Sigmoid colon (tissue), 3 donors: ENCODE data around the gene AKAP9.

Experiments
- CTCF ChIP-seq, 4 experiments: fragments of 450-650 bp in 3 of 4; fragments of 200-600 bp in 1 of 4; IDR thresholded peaks; one replicate each; pipeline ENCODE4 v1.5.1; 2016 to 2019; ENCODE audit warnings: antibody characterized with exemption in 4 of 4, mild to moderate bottlenecking in 3 of 4, moderate library complexity in 2 of 4
- POLR2A ChIP-seq, 2 donors: fragments of 450-650 bp; IDR thresholded peaks; one replicate each; pipeline ENCODE4 v1.6.1; 2016; ENCODE audit warnings: antibody characterized with exemption in 2 of 2, mild to moderate bottlenecking in 2 of 2, moderate library complexity in 2 of 2

DNA sequence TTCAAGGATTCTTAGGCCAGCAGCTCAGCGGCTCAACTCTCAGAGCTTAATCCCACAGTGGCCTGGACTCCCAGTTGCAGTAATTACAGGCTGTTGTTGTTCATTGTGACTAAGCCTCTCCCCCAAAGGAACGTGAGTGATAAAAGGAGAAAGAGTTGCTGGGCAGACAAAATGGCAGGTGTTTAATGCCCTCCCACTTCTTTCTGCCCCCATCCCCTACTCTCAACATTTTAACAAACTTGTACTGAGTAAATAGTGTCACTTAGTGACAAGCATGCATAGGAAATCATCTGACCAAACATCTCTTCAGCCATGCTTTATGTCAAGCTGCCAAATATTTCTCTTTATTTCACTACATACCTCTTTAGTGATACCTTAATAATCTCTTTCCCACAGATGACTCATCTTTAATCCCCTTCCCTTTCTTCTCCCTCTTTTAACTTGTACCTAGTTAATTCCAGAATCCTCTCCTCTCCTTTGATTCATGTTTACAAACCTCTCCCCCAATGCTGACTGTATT lies 47.8 kb upstream of the AKAP9 start:
- TF ChIP-seq CTCF (IDR thresholded peaks at IDR 0.05) (no peak), POLR2A (IDR thresholded peaks at IDR 0.05) (no peak)
